Measurements from ENCODE around the gene ALOX15.
A peak's percentile ranks its signal among the peaks of the same experiment; 100 is the strongest.

ALOX15 gene

DNA sequence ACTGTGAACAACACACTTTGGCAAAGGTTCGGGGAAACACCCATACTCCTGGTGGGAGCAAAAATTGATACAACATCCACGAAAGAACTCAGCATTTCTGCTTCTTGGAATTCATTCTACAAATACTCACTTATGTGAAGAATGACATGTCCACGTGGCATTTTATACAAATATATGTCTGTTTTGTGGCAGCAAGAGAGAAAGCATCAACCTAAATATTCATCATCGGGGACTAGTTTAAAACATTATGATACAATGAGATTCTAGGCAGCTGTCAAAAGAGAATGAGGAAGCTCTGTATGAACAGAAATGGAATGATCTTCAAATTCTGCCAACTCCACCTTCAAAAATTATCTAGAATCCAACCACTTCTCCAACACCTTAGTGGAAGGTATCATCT, 25.7 kb upstream of the ALOX15 start:
- in situ Hi-C loops (cut with MboI; ENCODE audit: low pct_unique_long_range_greater_than_20kb, low sequenced_read_pairs, unreplicated experiment) = no loop called here
- DNase-seq (ENCODE audit: low spot score) = no peak
- TF ChIP-seq, protein P1, sequence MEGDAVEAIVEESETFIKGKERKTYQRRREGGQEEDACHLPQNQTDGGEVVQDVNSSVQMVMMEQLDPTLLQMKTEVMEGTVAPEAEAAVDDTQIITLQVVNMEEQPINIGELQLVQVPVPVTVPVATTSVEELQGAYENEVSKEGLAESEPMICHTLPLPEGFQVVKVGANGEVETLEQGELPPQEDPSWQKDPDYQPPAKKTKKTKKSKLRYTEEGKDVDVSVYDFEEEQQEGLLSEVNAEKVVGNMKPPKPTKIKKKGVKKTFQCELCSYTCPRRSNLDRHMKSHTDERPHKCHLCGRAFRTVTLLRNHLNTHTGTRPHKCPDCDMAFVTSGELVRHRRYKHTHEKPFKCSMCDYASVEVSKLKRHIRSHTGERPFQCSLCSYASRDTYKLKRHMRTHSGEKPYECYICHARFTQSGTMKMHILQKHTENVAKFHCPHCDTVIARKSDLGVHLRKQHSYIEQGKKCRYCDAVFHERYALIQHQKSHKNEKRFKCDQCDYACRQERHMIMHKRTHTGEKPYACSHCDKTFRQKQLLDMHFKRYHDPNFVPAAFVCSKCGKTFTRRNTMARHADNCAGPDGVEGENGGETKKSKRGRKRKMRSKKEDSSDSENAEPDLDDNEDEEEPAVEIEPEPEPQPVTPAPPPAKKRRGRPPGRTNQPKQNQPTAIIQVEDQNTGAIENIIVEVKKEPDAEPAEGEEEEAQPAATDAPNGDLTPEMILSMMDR (IDR thresholded peaks at IDR 0.05; ENCODE audit: extremely low read depth, insufficient read depth, missing control alignments) = no peak

- TF ChIP-seq, protein P1 (IDR thresholded peaks at IDR 0.05; ENCODE audit: extremely low read depth, insufficient read depth, missing control alignments) = no peak
- in situ Hi-C loops (cut with MboI; ENCODE audit: low pct_unique_long_range_greater_than_20kb, low sequenced_read_pairs, unreplicated experiment) = no loop called here
- no peak for DNase-seq (ENCODE audit: low spot score)
Measured at GRCh38 chr17:4666296-4666695, 24.8 kb upstream of the ALOX15 start.

DNA sequence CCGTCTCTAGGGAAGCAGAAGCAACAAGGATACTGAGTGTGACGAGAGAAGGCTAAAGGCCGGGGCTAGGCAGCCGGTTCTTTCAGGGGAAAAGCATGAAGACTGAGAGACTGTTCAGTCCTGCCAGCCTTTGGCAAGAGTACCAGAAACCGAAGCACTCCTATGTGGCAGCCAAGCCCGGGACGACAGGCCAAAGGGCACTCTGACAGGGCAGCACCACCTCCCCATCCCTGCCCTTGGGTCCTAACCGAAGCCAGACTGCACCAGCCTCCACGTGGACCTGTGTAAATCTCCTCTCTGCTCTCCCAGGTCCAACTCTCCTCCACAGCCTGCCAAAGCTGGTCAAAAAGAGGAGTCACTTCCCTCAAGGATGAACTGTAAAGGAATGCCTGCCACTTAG, 23.5 kb upstream of the ALOX15 start:
- no peak for DNase-seq (ENCODE audit: low spot score)
- TF ChIP-seq, protein P1 (IDR thresholded peaks at IDR 0.05; ENCODE audit: extremely low read depth, insufficient read depth, missing control alignments) = no peak
- in situ Hi-C loops (cut with MboI; ENCODE audit: low pct_unique_long_range_greater_than_20kb, low sequenced_read_pairs, unreplicated experiment) = no loop called here

- TF ChIP-seq, protein P1 (IDR thresholded peaks at IDR 0.05; ENCODE audit: extremely low read depth, insufficient read depth, missing control alignments) = no peak
- in situ Hi-C loops (cut with MboI; ENCODE audit: low pct_unique_long_range_greater_than_20kb, low sequenced_read_pairs, unreplicated experiment) = no loop called here
- DNase-seq (ENCODE audit: low spot score) = no peak
Measured at GRCh38 chr17:4664230-4664629, 22.8 kb upstream of the ALOX15 start.

- TF ChIP-seq, protein P1 (IDR thresholded peaks at IDR 0.05; ENCODE audit: extremely low read depth, insufficient read depth, missing control alignments) = no peak
- no peak for DNase-seq (ENCODE audit: low spot score)
- in situ Hi-C loops (cut with MboI; ENCODE audit: low pct_unique_long_range_greater_than_20kb, low sequenced_read_pairs, unreplicated experiment) = no loop called here
Measured at GRCh38 chr17:4663711-4664110, 22.2 kb upstream of the ALOX15 start.

DNA sequence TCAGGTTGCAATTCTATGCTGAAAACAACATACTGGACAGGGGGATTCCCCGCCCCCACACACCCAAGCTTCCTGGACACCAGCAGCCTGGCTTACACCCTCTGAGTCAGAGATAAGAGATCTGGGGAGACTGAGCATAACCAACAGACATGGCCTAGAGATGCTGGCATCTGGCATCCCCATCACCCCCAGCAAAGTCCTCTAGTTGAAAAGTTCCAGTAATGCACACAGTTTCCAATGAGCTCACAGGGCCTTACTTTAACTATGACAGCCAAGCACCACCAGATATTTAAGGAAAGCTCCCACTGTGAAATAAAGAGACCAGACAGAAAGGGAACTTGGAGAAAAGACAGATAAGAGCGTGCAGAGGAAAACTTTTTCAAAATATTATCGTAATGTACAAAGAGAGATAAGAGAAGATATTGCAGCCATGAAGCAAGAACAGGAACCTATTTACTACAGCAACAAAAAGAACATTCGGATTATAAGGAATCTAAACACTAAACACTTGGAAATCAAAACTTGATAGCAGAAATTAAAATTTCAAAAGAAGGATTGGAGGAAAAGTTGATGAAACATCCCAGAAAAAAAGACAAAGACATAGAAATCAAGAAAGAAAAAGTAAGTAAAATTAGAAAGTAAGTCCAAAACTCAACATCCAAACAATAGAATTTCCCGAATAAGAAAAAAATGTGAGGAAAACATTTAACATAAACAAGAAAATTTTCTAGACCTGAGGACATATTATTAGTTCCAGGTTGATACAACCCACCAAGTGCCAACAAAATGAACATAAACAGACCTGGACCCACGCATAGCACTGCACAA, 17.2 kb upstream of the ALOX15 start:
- peak; percentile 76 for DNase-seq (ENCODE audit: low spot score)
- TF ChIP-seq, protein P1 (IDR thresholded peaks at IDR 0.05; ENCODE audit: extremely low read depth, insufficient read depth, missing control alignments) = no peak
- in situ Hi-C loops (cut with MboI; ENCODE audit: low pct_unique_long_range_greater_than_20kb, low sequenced_read_pairs, unreplicated experiment) = no loop called here

All from GM13977 (cell line).